GM18499 (cell line): ENCODE results near the gene ARHGAP5.

Experiments used
- ATAC-seq: cut with Tn5 transposase; IDR thresholded peaks from one replicate; pipeline ENCODE4 v1.9.1; 2021; ENCODE audit warnings: moderate number of reproducible peaks; ENCODE audit not compliant: insufficient read depth, unreplicated experiment

Gene ARHGAP5, protein sequence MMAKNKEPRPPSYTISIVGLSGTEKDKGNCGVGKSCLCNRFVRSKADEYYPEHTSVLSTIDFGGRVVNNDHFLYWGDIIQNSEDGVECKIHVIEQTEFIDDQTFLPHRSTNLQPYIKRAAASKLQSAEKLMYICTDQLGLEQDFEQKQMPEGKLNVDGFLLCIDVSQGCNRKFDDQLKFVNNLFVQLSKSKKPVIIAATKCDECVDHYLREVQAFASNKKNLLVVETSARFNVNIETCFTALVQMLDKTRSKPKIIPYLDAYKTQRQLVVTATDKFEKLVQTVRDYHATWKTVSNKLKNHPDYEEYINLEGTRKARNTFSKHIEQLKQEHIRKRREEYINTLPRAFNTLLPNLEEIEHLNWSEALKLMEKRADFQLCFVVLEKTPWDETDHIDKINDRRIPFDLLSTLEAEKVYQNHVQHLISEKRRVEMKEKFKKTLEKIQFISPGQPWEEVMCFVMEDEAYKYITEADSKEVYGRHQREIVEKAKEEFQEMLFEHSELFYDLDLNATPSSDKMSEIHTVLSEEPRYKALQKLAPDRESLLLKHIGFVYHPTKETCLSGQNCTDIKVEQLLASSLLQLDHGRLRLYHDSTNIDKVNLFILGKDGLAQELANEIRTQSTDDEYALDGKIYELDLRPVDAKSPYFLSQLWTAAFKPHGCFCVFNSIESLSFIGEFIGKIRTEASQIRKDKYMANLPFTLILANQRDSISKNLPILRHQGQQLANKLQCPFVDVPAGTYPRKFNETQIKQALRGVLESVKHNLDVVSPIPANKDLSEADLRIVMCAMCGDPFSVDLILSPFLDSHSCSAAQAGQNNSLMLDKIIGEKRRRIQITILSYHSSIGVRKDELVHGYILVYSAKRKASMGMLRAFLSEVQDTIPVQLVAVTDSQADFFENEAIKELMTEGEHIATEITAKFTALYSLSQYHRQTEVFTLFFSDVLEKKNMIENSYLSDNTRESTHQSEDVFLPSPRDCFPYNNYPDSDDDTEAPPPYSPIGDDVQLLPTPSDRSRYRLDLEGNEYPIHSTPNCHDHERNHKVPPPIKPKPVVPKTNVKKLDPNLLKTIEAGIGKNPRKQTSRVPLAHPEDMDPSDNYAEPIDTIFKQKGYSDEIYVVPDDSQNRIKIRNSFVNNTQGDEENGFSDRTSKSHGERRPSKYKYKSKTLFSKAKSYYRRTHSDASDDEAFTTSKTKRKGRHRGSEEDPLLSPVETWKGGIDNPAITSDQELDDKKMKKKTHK (N-terminal part only)

DNA sequence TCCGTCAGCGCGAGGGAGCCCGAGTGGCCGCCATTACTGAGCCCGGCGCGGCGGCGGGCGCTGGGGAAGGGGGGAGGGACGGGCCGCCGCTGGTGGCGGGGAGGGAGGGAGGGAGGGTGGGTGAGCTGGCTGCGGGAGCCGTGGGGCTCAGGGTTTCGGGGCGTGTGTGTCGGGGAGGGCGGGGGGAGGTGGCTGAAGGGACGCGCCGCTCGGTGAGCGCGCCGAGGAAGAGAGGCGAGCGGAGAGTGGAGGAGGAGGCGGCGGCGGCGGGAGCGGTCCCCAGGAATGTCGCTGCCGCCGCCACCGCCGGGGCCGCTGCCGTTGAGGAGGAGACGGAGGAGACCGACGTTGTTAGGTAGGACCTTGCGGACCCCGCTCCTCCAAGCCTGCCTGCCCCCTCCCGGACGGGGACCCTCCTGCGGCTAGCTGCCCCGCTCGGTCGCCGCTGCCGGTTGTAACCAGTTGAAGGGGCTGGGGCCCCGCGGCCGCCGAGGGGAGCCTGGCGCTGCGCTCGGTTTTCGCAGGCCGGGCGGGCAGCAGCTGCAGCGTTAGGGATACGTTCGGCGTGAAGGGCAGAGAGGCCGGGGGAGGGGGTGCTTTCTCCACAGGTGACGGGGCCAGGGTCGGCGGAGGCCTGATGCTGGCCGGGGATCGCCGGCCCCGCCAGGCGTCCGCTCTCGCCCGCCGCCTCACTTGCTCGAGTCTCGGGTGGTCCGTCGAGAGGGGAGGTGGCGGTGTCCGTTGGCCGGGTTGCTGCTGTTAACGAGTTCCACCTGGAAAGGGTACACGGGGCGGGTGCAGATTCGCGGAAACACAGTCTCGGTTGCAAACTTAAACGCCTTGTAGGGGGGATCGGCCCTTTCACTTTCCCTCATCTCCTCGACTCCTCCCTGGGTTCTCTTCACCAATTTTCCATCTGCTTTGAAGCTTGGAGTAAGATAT lies at the start of gene ARHGAP5:
ARHGAP5 (plus strand) TSS at position 224 of the 942 bp plus-strand sequence. CDS start 13,366 bp downstream, outside the sequence.
- ATAC-seq = no peak

DNA sequence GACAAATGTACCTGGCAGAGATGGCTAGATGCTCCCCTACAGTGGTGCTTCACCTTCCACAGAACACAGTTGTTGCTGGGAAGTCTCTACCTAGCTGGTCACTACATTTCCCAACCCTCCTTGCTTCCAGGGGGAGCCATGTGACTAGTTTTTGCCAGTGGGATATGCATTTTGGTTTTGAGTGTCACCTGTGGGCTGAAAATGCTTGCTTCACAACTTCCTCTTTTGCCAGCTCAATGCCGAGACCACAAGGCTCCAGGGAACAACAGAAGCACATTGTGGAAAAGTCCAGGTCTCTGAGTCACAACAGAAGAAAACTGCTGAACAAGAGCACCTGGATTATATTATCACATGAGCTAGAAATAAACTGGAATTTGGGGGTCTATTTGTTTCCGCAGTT lies 48.5 kb upstream of the ARHGAP5 start:
- ATAC-seq = no peak

DNA sequence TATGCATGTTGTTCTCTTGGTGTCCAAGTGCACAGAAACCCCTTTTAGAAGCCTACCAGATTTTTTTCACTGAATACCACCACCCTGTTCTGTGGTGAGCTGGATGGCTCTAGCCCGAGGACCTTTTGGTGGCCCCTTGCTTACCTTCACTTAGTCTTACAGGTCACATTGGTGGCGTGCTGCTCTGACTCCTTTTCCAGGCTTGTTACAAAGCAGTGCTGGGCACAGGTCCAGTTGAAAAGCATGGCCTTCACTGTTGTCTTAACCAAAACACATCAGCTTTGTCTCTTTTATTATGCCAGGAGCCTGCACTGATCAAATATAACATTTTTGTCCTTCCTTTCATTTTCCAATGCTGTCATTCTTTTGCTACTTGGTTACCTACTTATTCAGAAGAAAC lies 43.6 kb upstream of the ARHGAP5 start:
- no peak for ATAC-seq

DNA sequence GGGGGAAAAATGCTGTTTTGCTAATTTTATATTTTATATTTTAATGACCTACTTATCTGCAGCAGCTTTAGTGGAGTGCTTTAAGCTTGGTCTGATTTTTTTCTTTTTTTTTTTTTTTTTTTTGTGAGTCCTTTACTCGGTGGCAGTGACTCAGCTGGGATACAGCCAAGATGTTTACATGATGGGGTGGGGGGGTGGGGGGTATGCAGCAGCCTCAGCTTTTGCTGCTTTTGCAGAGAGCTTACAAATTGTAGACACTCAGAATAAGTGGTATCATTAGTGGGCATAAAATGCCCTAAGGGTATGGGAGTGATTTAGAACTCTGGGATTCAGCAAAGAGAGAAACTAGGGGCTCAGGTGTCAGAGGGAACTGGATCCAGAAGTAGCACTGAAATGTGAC lies 38.2 kb upstream of the ARHGAP5 start:
- no peak for ATAC-seq

DNA sequence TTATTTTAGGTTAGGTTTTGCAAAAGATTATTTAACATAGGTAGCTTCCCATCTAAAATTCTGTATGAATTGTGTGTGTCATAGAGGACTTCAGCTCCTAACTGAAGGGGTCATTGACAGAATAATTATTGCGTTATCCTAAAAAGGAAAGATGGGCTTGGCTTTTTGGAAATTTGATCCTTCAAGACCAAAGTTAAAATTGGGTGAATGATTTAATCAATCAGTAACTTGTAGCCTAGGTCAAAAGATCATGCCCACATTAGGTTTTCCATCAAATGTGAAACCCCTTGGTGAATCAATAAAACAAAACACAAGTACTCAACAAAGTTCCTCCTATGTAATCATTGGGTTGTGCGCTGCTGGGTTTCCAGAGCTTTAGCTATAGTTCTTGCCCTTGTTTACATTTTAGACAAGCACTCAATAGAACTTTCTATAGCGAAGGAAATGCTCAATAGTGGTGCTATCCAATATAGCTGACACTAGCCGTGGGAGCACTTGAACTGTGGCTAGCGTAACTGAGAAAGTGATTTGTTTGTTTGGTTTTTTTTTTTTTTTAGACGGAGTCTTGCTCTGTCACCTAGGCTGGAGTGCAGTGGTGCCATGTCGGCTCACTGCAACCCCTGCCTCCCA lies 37.6 kb upstream of the ARHGAP5 start:
- ATAC-seq = no peak

DNA sequence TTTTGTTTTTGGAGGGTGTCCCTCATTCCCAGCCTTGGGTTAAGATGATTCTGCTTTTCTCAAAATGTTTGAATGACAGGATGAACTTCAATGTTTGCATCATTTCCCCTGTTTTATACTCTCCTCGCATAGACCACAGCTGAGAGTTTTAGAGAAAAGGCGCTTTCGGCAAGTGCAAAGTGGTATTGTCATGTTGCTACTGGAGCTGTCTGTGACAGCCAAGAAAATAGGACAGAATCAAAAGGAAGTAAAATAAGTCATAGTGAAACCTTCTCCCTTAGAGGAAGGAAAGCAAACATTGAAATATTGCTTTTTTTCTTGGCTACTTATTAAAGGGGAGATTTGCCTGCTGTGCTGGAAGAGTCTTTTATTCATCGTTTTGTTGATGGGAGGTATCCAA lies 33.5 kb upstream of the ARHGAP5 start:
- ATAC-seq = no peak

DNA sequence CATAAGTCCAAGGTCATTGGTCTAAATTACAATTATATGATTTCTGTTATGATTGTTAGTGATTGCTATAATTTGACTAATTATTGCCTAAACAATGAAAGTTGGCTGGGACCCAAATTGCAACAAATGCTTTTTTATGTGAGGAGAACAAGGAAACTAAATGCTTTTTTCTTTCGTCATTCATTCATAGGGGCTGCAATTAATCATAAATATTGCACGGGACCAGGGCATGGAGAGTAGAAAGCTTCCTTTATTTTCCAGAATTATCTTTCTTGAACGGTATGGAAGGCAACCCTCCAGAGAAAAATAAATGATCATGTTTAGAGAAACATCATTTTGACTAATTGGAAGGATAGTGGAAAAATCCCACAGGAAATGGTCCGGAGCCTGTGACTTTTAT lies 32.6 kb upstream of the ARHGAP5 start:
- no peak for ATAC-seq

DNA sequence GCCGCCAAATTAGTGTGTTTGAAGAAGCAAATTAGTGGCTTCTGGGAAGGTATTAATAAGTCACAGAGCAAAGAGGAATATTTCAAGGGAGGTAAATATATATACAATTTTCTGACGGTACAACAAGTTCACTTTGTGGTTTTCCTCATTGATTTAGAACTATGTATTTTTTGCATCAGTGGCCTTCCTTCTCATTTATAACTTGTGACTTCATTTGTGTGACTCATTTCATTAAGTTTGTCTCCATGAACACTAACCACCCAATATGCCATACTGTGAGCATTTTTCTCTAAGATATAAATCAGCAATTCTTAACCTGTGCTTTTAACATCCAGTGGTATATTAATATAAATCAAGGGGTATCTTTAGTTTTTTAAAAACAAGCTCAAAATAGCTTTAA lies 29.3 kb upstream of the ARHGAP5 start:
- no peak for ATAC-seq

DNA sequence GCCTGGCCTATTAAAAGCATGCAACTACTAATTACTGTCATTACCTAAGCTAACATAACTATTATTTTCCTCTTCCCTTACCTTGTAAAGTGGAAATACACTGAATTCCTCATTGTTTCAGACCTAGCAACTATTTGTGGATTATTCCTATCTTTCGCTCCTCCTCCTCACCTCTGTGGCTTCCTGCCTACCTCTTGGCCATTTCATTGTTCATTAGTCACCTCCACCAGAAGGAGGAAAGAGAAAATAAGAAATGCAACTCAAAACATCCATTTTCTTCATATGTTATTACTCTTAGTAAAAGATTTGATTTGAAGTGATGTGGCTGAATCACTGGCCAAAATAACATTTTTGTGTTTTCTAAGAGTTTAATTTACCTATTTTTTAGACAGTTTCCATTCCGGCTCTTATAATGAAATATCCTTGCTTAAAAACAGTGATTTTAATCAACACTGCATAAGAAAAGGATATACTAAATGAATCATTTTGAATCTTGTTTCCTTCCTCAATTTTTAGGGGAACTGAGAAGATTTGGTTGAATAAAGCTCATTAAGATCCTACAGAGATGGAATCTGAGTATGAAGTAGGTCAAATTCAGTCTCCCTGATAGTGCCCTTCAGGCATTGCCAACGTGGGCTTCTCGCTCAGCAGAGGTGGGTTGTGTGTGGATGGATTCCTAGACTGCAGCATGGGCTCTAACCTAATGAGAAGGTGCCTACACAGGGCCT lies 27.6 kb upstream of the ARHGAP5 start:
- no peak for ATAC-seq

DNA sequence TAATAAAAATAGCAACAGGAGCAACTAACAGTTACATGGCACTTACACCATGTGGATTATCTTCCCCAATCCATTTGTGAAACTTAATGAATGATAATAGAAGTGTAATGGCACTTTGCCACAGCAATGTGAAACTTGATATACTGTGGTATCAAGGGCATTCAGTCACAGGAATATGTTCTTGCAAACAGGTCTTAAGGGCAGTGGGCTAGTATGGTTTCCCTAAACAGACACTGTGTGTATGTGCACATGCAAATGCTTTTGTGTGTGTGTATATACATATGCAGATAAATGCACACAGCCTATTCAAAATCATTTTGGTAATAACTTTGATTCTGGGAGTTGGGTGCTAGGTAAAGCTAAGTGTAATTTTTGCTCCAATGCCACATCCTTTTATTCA lies 26.2 kb upstream of the ARHGAP5 start:
- no peak for ATAC-seq

DNA sequence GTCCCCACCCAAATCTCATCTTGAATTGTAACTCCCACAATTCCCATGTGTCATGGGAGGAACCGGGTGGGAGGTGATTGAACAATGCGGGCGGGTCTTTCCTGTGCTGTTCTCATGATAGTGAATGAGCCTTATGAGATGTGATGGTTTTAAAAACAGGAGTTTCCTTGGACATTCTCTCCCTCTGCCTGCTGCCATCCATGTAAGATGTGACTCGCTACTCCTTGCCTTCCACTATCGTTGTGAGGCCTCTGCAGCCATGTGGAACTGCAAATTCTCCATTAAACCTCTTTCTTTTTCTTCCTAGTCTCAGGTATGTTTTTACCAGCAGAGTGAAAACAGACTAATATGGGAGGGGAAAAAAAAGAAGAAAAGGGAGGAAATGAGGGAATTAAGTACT lies 22.6 kb upstream of the ARHGAP5 start:
- ATAC-seq = no peak

DNA sequence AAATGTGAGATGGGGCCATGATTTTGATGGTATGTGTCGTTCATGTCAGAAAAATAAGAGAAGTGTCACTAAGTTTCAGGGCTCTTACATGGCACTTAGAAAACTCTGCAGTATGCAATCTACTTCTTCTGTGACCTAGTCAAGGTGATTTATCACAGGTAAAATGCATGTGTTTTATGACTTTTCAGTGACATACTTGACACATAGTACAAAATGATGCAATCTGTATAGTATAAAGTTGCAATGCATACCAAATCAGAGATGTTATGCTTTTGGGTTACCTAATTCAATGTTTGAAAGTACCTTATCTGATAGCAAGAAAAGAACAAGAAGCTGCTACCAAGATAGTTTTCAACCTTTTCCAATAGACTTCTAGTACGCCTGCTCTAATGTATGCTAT lies 21.9 kb upstream of the ARHGAP5 start:
- ATAC-seq = no peak

DNA sequence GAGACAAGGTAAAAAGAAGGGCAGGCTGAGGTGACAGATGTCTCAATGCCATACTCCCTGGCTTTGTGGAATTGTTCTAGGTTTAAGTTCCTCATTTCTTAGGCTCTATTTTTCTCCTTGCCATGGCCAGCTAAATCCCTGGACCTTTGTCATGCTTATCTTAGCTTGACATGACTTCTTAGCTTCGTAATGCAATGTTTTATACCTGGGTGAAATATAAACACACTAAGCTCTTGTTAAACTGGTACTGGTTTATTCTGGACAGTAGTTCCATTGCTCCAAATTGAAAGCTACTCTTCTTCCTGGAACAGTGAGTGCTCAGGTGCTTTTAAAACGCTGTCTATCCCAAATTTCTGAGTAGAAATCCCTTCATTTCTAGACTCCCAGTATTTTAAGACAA lies 17.4 kb upstream of the ARHGAP5 start:
- no peak for ATAC-seq

DNA sequence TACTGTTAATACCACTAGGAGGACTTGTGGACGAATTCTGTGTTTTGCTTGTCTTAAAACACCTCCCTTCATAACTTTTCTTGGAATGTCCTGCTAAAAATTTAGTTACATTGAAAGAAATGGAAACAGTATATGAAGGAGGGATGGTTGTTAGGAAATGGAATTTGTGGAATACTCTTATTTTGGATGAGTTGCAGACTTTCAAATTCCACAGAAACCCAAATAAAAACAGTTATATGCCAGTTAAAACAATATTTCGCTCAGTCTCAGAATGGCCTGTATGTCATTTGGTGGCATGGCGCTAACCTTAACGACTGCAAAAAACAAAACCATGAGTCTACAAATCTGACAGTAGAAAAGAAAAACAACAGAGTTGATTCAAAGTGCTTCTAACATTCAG lies 12.2 kb upstream of the ARHGAP5 start:
- ATAC-seq = no peak

DNA sequence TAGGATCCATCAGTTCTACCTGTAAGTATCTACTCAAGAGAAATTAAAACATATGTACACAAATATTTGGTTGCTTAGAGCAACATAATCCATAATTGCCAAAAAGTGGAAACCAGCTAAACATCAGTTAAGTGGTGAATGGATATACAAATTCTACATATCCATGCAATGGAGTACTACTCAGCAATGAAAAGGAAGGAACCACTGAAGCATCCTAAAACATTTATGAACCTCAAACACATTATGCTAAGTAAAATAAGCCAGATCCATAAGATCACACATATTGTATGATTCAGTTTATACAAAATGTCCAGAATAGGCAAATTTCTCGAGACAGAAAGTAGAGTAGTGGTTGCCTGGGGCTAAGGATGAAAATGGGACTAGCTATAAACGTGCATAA lies 8.4 kb upstream of the ARHGAP5 start:
- ATAC-seq = no peak

DNA sequence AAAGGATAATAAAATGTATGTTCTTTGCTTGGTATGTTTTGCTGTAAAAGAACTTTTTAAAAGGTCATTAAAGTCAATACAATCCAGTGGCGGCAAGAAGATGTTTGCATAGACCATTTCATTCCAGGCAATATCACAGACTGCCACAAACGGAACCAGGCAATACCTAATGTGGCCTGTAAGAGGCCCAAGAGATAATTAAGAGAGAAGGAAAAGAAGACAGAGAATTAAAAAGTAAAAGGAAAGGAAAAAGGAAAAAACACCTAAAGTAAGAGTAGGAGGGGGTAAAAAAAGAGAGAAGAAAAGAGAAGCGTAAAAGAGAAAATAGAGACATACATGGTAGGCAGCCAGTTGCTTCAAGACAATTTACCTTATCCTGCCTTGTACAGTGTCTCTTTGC lies 6.8 kb upstream of the ARHGAP5 start:
- ATAC-seq = no peak

DNA sequence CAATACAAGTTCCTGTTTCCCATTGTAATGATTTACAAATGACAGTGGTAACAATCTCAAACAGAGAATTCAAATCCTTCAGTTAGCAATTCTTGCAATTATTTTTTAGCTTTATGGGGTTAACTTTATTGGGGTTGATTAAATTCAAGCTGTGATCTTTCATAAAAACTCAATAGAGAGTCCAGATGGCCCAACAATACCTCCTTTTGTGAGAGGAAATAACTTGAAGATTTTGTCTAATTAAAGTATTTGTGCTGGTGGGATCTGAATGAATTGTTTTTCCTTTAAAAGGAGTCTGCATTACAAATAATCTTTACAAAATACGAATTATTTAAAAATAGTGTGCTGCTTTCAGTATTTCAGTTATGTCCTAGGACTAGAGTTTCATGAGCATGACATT lies 4.4 kb upstream of the ARHGAP5 start:
- no peak for ATAC-seq

DNA sequence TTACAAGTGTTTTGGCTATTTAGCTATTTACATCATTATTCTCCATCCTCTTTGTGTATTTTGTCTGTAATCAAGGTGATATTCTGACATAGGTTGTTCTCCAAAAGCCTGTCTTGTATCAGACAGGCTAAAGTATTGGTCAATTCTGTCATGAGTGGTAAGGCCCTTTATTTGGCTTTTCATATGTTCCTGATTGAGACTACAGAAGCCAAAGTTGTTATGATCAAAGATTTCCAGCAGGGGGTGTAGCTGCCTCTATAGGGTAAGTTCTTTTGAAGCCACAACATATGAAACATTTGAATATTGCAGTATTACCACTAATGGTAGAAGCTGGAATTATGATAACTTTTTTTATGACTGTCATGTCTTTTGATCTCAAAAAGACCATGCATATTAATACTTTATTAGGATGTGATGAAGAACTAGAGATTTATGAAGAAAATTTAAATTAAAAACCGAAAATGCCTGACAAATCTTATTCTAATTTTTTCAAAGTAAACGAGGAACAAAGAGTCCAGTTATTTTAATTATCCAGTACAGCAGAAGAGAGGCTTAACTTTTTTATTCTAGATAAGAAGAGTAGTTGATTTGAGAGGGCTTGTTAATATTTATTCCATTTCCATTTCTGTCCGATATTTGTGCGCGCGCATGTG lies 3.4 kb upstream of the ARHGAP5 start:
- ATAC-seq = no peak
